ENCODE data around the gene TBPL2.
A peak's percentile ranks its signal among the peaks of the same experiment; 100 is the strongest.
"Not testable (repeated sequence)": the region's sequence is repeated elsewhere in the genome, so short reads cannot be mapped to it uniquely, and the experiment has no call there.

The TBPL2 gene

DNA sequence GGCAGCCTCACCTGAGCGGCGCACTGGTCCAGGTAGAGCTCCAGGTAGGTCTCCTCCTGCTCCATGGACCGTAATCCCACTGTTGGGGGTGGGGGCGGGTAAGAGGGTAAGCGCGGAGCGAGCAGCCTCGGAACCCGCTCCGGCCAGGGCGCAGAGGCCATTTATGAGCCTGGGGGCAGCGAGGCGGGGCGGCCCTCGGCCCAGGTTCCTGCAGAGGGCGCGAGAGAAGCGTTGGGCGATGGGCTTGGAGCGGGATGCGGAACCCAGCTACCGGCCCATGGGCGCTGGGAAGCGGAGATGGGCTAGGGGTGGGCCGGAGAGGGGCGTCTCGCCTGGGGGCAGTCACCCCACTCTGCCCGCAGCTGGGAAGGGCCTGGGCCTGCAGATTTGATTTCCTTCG is at the start of gene TBPL2:
Gene TBPL2, minus strand, starts transcription at position 232 of the 400 bp plus-strand sequence. Its CDS starts 167 bp downstream, at position 65.
- DNase-seq (ENCODE audit: low read depth) = no peak

DNA sequence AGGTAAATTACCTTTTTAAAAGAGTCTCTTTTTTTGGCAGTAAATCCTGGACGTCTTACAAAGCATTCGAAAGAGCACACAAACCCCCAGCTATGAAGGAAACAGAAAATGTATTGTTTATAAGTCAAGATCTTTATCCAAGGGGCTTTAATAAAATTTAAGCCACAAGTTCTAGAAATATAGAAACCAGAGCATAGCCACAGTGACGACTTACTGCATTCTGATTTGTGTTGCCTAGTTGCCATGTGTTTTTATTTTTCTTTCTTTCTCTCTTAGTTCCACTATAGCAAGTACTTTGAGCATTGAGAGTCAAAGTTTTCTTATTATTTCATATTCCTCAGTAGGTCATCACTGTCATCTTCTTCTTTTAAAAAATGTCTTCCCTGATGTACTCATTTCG is 47.8 kb upstream of the TBPL2 start:
- DNase-seq (ENCODE audit: low read depth) = no peak

DNA sequence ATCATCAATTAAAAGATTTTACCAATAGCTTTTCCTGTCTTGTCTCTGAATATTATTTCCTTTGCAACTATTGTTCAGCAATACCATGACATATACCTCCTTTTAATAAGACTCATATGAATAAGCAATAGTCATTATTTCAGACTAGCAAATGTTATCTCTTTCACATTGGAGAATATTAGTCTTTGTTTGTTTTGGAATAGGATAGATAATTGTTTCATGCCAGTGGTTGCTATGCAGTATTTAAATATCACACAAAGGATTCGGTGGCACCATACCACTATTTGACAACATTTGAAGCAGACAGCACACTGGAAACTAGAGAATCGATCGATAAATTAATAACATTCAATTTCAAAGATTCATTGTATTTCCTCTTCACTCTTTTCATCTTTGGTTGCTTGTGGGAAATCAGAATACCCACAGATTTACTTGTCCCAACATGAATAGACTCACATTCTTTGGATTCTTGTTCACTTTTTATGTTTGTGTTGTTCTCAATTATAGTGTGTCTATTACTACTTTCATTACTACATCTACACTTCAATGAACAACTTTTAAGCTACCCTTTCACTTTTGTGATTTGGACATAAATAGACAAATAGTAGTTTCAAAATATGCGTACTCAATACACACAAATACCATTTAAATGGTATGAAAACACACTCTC is 42.7 kb upstream of the TBPL2 start:
- DNase-seq (ENCODE audit: low read depth) = no peak

DNA sequence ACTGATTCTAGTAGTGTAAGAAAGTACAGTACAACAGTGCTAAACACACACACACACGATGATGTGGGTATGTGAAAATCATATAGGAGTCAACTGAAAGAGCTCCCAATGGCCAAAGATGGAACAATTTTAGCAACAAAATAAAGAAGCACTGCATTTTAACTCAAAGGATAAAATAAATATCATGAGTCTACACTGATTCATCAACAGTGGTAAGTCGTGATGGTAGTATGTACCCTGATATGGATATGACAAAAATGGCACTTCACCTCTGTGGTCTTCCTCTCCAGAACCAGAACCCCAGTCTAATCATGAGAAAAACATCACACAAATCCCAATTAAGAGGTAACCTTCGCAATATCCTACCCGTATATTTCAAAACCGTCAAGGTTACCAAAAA is 41.4 kb upstream of the TBPL2 start:
- DNase-seq (ENCODE audit: low read depth) = no peak

DNA sequence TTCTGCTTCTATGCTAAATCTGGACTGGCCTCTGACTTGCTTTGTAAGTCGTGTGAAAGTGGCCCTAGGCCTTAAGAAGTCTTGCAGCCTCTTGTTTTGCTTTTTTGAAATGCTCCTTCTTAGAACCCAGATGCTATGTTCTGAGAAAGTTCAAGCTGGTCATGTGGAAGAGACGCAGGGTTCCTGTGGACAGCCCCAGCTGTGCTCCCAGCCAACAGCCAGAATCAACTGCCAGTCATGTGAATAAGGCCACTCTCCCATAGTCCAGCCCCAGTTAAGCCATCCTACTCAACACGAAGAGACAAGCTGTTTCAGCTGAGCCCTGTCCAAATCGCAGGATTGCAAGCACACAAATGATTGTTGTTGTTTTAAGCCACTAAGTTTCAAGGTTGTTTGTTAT is 37.3 kb upstream of the TBPL2 start:
- no peak for DNase-seq (ENCODE audit: low read depth)

DNA sequence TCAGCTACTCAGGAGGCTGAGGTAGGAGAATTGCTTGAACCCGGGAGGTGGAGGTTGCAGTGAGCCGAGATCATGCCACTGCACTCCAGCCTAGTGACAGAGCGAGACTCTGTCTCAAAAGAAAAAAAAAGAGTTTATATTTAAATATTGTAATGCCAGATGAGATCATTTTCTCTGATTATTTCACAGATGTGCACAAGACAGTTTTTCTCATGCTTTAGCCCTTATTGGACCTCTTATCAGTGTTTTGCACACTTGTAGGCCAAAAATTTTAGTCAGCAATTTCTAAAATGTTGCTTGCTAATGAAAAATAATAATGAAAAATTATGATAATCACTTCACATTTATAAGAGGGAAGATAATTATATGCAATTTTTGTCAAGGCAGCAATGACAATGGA is 36.0 kb upstream of the TBPL2 start:
- not testable (repeated sequence) for DNase-seq (ENCODE audit: low read depth)

DNA sequence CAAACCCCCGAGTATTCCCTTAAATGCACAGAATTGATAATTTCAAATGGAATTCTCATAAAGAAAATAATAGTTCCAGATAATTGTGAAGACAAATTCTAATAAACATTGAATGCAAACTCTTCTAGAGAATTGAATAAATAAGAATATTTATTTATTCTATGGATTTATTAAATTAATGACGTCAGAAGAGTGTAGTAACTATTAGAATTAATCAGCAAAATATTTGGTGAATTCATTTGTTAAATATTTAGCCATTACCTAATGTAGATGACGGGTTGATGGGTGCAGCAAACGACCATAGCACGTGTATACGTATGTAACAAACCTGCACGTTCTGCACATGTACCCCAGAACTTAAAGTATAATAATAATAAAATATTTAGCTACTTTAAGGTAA is 33.4 kb upstream of the TBPL2 start:
- no peak for DNase-seq (ENCODE audit: low read depth)

DNA sequence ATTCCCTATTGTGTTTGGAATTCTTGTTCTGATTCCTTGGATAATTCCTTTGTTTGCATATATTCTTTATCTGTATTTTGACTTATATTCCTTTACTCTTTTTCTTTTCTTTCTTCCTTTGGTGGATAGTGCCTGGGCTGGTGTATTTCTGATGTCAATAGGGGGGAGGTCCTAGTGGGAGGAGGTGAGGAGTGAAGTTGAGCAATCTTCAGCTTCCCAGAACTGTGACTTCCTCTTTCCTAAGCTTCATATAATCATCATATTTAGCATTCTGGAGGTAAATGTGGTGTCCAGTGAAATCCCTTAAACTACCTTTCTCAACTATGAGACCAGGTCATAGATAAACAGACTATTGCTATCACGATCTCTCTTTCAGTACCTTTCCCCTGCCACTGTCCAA is 29.6 kb upstream of the TBPL2 start:
- DNase-seq (ENCODE audit: low read depth) = no peak

DNA sequence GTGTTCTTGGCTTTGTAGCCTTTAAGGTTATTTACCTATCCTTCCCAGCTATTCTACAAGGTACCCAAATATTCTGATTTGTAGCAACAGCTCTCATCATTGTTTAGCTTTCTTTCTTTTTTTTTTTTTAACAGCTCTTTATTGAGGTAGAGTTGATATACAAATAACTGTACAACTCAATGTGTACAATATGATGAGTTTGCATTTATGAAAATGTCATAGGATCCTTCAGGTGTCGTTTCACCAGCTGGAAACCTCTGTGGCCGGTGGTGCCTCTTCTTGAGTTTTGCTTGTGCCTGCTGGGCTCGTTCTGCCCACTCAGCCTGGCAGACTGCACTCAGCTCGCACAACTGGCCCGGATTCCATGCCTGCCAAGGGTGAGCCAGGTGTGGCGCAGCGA is 26.9 kb upstream of the TBPL2 start:
- no peak for DNase-seq (ENCODE audit: low read depth)

DNA sequence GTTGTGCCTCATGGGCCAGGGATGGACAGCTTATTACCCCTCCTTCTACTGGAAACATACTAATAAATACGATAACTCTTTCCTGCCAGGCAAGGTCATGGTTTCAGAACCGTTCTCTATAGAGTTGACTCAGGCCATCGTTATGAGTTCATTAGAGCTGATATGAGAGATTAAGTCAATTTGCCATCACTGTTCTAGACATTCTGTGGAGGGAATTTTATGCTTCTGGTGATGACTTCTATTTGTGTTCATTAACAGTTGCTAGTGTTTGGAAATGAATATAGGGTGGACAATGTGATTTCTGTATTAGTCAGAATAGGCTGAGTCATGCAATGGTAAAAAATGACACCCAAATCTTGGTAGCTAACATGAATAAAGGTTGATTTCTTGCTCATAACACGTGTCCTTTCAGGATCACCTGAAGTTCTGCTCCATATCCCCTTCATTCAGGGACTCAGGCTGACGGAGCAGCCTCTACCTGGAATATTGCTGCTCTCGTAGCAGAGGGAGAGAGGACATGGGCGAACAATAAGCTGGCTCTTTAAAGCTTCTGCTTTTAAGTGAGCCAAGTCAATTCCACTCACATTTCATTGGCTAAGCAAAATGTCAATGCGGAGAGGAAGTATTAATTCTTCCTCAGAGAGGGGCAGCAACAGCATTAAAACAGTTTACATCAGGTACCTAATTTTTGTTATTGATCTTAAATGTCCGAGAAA is 18.5 kb upstream of the TBPL2 start:
- DNase-seq (ENCODE audit: low read depth) = no peak

DNA sequence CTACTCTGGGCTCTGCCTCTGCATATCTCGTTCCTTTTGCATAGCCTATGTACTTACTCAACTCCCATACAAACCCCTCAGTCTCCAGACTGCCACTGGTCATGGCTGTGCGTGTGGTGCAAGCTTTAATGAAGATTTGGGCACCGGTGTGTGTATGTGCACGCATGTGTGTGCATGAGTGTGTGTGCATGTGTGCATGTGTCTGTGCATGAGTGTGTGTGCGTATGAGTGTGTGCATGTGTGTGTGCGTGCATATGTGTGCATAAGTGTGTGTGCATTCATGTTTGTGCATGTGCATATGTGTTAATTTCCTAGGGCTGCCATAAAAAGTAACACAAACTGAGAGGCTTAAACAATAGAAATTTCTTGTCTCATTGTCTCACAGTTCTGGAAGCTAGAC is 17.1 kb upstream of the TBPL2 start:
- no peak for DNase-seq (ENCODE audit: low read depth)

DNA sequence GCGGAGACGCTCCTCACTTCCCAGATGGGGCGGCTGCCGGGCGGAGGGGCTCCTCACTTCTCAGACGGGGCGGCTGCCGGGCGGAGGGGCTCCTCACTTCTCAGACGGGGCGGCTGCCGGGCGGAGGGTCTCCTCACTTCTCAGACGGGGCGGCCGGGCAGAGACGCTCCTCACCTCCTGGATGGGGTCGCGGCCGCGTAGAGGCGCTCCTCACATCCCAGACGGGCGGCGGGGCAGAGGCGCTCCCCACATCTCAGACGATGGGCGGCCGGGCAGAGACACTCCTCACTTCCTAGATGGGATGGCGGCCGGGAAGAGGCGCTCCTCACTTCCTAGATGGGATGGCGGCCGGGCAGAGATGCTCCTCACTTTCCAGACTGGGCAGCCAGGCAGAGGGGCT is 16.0 kb upstream of the TBPL2 start:
- DNase-seq (ENCODE audit: low read depth) = not testable (repeated sequence)

DNA sequence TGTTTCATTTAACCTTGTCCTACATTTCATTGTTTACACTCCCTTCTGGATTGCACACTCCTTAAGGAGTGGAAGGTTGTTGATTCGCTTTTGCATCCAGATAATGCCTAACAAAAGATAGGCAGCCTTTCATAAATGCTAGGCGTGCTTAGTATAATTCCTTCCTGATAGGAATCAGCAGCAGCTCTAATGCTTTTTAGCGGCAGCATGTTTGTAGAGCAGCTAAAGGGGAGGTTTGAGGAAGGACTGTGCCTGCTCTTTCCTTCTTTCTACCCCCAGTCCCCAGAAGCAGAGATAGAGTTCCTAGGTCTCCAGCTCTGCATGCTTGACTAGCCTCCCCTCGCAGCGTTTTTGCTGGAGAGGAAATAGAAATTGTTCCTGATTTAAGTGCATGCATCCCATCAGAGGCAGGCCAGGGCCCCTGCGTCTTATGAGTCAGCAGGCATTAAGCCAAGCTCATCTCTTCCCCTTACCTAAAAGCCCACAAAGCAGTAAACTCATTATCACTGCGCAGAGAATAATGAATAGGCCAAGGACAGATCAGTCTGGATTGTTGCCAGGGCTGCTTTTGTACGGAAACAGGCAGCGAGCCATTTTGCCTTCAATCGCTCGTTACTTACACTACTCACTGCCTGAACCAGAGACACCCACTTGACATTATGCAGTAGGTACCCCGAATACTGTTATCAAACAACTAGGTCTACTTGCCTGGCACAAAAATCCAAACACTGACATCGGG is 14.0 kb upstream of the TBPL2 start:
- DNase-seq (ENCODE audit: low read depth) = no peak

DNA sequence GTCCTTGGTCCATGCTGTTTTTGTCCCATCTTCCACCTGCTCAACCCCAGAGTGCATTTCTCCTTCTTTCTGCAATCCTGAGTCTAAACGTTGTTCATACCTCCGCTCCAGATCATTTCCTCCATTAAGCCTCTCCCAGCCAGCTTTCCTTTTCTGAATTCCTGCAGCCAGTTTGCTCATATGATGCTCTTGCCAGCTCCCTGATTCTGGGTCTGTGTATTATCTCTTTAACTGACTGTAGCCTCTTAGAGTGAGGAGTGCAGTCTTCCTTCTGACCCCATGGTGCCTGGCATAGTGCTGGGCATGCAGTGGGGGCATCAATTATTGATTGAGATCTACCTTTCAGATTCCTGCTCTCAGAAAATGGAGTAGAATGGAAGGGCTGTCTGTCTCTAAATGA is 11.5 kb upstream of the TBPL2 start:
- no peak for DNase-seq (ENCODE audit: low read depth)

DNA sequence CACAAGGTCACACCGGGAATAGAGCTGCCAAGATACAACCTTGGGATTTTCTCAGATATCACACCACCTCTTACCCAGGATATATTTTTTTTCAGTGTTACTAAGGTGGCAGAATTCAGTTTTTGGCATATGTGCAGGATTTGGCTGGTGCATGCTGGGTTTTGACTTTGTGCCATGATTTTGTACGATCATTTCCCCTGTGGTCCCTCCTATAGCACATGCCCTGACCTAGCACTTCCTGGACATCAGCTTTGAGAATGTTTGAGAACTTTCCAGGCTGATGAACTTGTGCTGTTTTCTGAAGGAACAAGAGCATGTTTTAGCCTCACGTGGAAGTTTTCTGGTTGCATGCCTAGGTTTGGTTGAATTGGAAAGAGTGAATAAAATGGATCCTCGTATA is 11.0 kb upstream of the TBPL2 start:
- no peak for DNase-seq (ENCODE audit: low read depth)

DNA sequence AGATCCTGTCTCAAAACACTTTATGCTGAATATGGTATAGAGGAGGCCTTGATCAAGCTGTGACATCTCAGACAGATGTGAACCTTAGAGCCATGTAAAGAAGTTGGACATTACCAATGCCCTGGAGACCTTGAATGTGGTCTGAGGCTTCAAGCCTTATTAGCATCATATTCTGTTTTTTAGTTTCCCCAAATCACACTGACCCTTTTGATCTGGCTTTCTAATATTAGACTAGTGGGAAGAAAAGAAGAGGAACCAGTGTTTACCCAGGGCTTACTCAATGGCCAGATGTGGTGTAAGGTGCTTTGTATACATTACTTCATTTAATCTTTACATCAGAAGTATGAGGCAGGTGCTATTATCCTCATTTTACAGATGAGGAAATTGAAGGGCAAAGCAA is 10.6 kb upstream of the TBPL2 start:
- DNase-seq (ENCODE audit: low read depth) = no peak

DNA sequence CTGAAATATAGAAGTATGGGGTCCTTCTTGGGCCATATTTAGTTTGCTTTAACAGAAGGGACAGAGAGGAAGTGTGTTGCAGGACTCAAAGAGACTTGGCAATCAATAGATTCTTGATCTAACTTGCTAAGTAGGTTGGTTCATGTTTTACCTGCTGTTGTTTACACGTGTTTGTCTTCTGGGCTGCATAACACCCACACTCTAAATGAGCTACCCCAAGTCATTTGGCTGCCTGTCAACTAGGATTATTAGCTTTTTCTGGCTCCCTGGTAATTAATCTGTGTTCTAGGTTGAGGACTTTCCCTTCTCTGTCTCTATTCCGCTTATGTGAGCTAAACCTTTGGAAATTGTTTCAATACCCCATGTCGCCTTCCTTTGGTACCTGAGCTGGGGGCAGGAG is 10.1 kb upstream of the TBPL2 start:
- DNase-seq (ENCODE audit: low read depth) = no peak

DNA sequence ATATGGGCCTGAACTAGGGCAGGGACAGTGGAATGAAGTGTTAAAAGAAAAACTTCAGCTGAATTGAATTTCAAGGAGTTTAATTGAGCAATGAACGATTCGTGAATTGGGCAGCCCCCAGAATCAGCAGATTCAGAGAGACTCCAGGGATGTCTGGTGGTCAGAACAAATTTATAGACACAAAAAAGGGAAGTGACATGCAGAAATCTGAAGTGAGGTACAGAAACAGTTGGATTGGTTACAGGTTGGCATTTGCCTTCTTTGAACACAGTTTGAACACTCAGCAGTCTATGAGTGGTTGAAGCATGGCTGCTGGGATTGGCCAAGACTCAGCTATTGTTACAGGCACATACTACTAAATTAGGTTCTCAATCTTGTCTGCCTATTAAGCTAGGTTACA is 9.7 kb upstream of the TBPL2 start:
- no peak for DNase-seq (ENCODE audit: low read depth)

DNA sequence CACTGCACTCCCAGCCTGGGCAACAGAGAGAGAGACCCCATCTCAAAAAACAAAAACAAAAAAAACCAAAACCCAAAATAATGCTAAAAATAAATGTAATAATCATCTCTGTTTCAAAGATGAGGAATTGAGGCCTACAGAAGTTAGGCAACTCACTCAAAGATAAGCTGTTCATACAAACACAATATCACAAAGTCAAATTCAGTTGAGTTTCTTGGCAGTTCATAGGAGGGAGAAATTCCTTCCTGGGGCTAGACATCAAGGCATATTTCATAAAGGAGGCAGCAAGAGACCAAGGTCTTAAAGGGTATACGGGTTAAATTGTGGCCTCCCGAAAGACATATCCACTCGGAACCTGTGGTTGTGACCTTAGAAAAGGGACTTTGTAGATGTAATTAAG is 8.7 kb upstream of the TBPL2 start:
- DNase-seq (ENCODE audit: low read depth) = no peak

DNA sequence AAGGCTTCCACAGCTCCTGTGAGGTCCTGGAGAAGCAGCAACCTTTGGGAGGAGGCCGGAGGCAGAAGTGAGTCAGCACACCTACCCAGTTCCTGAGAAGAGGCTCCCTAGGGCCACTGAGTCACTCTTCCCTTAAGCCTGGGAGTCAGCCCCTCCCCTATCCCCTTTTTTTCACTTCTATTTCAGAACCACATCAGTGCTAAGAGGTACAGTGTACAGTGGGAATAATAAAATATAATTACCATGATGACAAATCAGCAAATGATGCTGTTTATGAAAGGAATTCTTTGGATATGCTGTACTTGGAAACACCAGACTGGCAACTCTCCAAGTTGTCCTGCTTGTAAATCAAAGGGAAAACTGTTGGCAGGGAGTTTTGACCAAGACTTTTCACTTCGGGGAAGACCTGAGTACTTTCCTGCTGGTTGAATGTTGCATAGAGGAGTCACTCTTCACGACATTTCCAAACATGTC is 7.8 kb upstream of the TBPL2 start:
- no peak for DNase-seq (ENCODE audit: low read depth)

DNA sequence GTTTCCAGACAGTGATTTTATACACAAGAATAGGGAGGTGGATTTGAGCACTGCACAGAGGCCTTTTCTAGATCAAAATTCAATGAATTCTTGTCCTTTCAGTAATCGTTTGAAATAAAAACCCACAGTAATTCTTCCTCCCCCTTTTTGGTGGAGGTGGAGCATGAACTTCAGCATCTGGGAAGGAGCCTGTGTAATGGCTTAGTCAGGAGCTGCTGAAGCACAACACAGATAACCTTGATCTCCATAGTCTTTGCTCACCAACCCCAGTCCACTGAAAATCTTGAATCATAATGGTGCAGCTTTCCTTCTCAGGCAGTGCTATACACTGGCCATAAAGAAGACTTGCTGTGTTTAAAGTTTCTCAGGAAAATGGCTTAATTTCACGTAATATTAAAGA is 6.4 kb upstream of the TBPL2 start:
- no peak for DNase-seq (ENCODE audit: low read depth)

DNA sequence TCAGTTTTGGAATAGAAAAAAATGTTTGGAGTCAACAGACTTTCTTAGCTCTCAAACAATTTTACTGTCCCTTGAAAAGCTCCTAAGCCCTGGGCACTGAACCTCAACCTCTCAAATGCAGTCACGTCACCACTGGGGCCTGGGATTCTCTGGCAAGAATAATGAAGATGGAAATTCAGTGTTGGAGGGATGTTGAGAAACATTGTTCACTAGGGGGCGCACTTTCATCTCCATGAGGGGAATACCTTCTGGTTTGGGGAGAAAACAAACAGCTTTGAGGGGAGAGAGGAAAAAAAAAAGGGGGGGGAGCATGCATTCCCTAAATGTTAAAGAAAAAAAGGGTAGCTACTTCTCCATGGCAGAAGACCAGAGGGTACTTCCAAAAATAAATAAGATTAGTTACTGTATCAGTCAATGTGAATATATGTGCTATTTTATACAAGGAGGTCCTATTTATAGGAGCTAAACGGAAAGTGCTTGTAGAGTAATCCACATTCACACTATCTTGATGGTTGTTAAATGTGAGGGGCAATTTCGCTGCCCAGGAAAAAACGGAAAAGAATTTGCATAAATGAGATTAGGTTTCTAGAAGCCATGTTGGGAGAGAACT is 5.8 kb upstream of the TBPL2 start:
- peak; percentile 38 for DNase-seq (ENCODE audit: low read depth)

DNA sequence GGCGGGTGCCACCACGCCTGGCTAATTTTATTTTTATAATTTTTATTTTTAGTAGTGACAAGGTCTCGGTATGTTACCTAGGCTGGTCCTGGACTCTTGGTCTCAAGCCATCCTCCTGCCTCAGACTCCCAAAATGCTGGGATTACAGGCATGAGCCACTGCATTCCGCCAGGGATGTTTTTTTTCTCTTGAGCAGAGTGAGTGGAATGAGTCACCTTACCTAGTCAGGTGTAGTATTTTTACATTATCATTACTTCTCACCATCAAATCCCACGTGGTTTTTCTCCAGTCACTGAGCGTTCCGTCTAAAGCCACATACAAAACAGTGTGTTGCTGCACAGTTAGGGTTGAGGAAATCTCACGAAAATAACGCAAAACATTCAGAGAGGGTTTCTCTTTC is 870 bp upstream of the TBPL2 start:
- DNase-seq (ENCODE audit: low read depth) = no peak
